WTC11 (cell line): ENCODE data around the gene SETD1B. TPM values are rescaled to one million over a fixed set of nuclear protein-coding genes. Genes with fewer than 3 reads are reported as not detected.

Source experiments
- ATAC-seq: fragments of 200-7000 bp; cut with Tn5 transposase; 2 replicates; pipeline ENCODE4 v1.10.0; 2021; ENCODE audit warnings: mild to moderate bottlenecking, moderate library complexity
- CTCF ChIA-PET: fragments of 300-600 bp; sonication (Branson Sonifier 250); formaldehyde crosslinking; loops from one replicate; lab custom pipeline; 2021; ENCODE audit warnings: antibody characterized with exemption; lab: Charles Lee
- POLR2A ChIA-PET: fragments of 350-600 bp; sonication (Branson Sonifier 250); formaldehyde crosslinking; loops from one replicate; lab custom pipeline; 2021; ENCODE audit warnings: antibody characterized with exemption; lab: Charles Lee
- DNase-seq: peaks from one replicate; pipeline ENCODE4 v3.0.0; 2021; ENCODE audit warnings: low spot score
- H3K27ac Mint-ChIP-seq: 2 replicates; pipeline ENCODE4 v1.8.0; 2021; ENCODE audit warnings: mixed read lengths
- H3K27me3 Mint-ChIP-seq: 2 replicates; pipeline ENCODE4 v1.8.0; 2021; ENCODE audit warnings: low read depth, mild to moderate bottlenecking, moderate library complexity, mixed read lengths
- H3K36me3 Mint-ChIP-seq: 2 replicates; pipeline ENCODE4 v1.8.0; 2021; ENCODE audit warnings: mixed read lengths
- H3K4me1 Mint-ChIP-seq: 2 replicates; pipeline ENCODE4 v1.8.0; 2022; ENCODE audit warnings: mixed read lengths
- H3K4me3 Mint-ChIP-seq: 2 replicates; pipeline ENCODE4 v1.8.0; 2021; ENCODE audit warnings: mild to moderate bottlenecking, moderate library complexity, mixed read lengths
- H3K9me3 Mint-ChIP-seq: 2 replicates; pipeline ENCODE4 v1.8.0; 2021; ENCODE audit warnings: mixed read lengths
- ATF1 ChIP-seq: sonication (generic); formaldehyde crosslinking; IDR thresholded peaks from 2 replicates; pipeline ENCODE4 v1.8.1; 2023; ENCODE audit warnings: mild to moderate bottlenecking, moderate library complexity, missing genetic modification reagents
- CREB1 ChIP-seq: sonication (generic); formaldehyde crosslinking; IDR thresholded peaks from 2 replicates; pipeline ENCODE4 v1.8.0; 2023; ENCODE audit warnings: mild to moderate bottlenecking, missing genetic modification reagents
- E2F1 ChIP-seq: sonication (generic); formaldehyde crosslinking; IDR thresholded peaks from 2 replicates; pipeline ENCODE4 v1.8.0; 2022; ENCODE audit warnings: mild to moderate bottlenecking, missing genetic modification reagents
- E2F4 ChIP-seq: sonication (generic); formaldehyde crosslinking; IDR thresholded peaks from 2 replicates; pipeline ENCODE4 v1.8.1; 2022; ENCODE audit warnings: low read depth, mild to moderate bottlenecking, moderate library complexity, missing genetic modification reagents, borderline replicate concordance
- ESRRA ChIP-seq: sonication (generic); formaldehyde crosslinking; IDR thresholded peaks from 2 replicates; pipeline ENCODE4 v1.8.1; 2022; ENCODE audit warnings: mild to moderate bottlenecking, missing genetic modification reagents, borderline replicate concordance
- ETV6 ChIP-seq: sonication (generic); formaldehyde crosslinking; IDR thresholded peaks from 2 replicates; pipeline ENCODE4 v1.8.1; 2022; ENCODE audit warnings: mild to moderate bottlenecking, missing genetic modification reagents
- GABPB1 ChIP-seq: sonication (generic); formaldehyde crosslinking; IDR thresholded peaks from 2 replicates; pipeline ENCODE4 v1.8.1; 2023; ENCODE audit warnings: mild to moderate bottlenecking, missing genetic modification reagents
- GRHL2 ChIP-seq: fragments of 250-450 bp; sonication (Bioruptor Pico); IDR thresholded peaks from 2 replicates; pipeline ENCODE4 v1.8.0; 2022; ENCODE audit warnings: mild to moderate bottlenecking, moderate library complexity; ENCODE audit not compliant: insufficient replicate concordance, severe bottlenecking
- JUN ChIP-seq: sonication (generic); formaldehyde crosslinking; IDR thresholded peaks from 2 replicates; pipeline ENCODE4 v1.8.0; 2023; ENCODE audit warnings: mild to moderate bottlenecking, missing genetic modification reagents
- MXD4 ChIP-seq: fragments of 250-450 bp; sonication (Bioruptor Pico); IDR thresholded peaks from 2 replicates; pipeline ENCODE4 v1.8.0; 2021; ENCODE audit warnings: mild to moderate bottlenecking, moderate library complexity, borderline replicate concordance
- NFATC4 ChIP-seq: fragments of 250-450 bp; sonication (Bioruptor Pico); IDR thresholded peaks from 2 replicates; pipeline ENCODE4 v1.9.0; 2021; ENCODE audit warnings: mild to moderate bottlenecking
- NFE2L1 ChIP-seq: sonication (generic); formaldehyde crosslinking; IDR thresholded peaks from 2 replicates; pipeline ENCODE4 v1.8.1; 2023; ENCODE audit warnings: missing genetic modification reagents
- PRDM15 ChIP-seq: sonication (generic); formaldehyde crosslinking; IDR thresholded peaks from 2 replicates; pipeline ENCODE4 v1.8.0; 2022; ENCODE audit warnings: missing genetic modification reagents
- PRRX2 ChIP-seq: fragments of 250-450 bp; sonication (Bioruptor Pico); IDR thresholded peaks from 2 replicates; pipeline ENCODE4 v1.8.0; 2021; ENCODE audit warnings: mild to moderate bottlenecking
- RORB ChIP-seq: fragments of 250-450 bp; sonication (Bioruptor Pico); IDR thresholded peaks from 2 replicates; pipeline ENCODE4 v1.9.0; 2021; ENCODE audit warnings: mild to moderate bottlenecking
- TEAD1 ChIP-seq: sonication (generic); formaldehyde crosslinking; IDR thresholded peaks from 2 replicates; pipeline ENCODE4 v1.8.0; 2022; ENCODE audit warnings: mild to moderate bottlenecking, missing genetic modification reagents
- ZNF263 ChIP-seq: sonication (generic); formaldehyde crosslinking; IDR thresholded peaks from 2 replicates; pipeline ENCODE4 v1.8.1; 2022; ENCODE audit warnings: low read depth, mild to moderate bottlenecking, moderate library complexity, missing genetic modification reagents
- ZNF317 ChIP-seq: sonication (generic); formaldehyde crosslinking; IDR thresholded peaks from 2 replicates; pipeline ENCODE4 v1.8.1; 2023; ENCODE audit warnings: low read depth, mild to moderate bottlenecking, moderate library complexity, missing genetic modification reagents, borderline replicate concordance
- ZNF671 ChIP-seq: fragments of 250-450 bp; sonication (Bioruptor Pico); IDR thresholded peaks from 2 replicates; pipeline ENCODE4 v1.8.0; 2021; ENCODE audit warnings: mild to moderate bottlenecking
- total RNA-seq: library from RNA; stranded (reverse); gene quantifications from 3 replicates; pipeline ENCODE4 v1.2.3, GENCODE V29; 2021
- TF ChIP-seq, protein P1 (sequence below): sonication (generic); formaldehyde crosslinking; IDR thresholded peaks from 2 replicates; pipeline ENCODE4 v1.8.1; 2022; ENCODE audit warnings: low read depth, missing genetic modification reagents, borderline replicate concordance
- TF ChIP-seq, protein P2 (sequence below): sonication (generic); formaldehyde crosslinking; conservative IDR thresholded peaks from 2 replicates; pipeline ENCODE4 v1.8.1; 2023; ENCODE audit warnings: mild to moderate bottlenecking, low read depth, missing genetic modification reagents, moderate library complexity
- TF ChIP-seq, protein P3 (sequence below): fragments of 250-450 bp; sonication (Bioruptor Pico); IDR thresholded peaks from 2 replicates; pipeline ENCODE4 v1.9.0; 2021; ENCODE audit warnings: mild to moderate bottlenecking, borderline replicate concordance

Gene SETD1B
- total RNA-seq, 1 experiment from 2014 or later: 19.5 TPM

- TF ChIP-seq E2F4 (no peak), RORB (CRISPR knock-in tag) (no peak), PRDM15 (CRISPR knock-in tag) (no peak), NFATC4 (no peak), ETV6 (CRISPR knock-in tag) (no peak), JUN (CRISPR knock-in tag) (no peak), CREB1 (CRISPR knock-in tag) (no peak), GRHL2 (CRISPR knock-in tag) (no peak), GABPB1 (CRISPR knock-in tag) (no peak), NFE2L1 (CRISPR knock-in tag) (no peak), ZNF671 (CRISPR knock-in tag) (no peak), TEAD1 (CRISPR knock-in tag) (no peak)
- TF ChIP-seq, protein P1, sequence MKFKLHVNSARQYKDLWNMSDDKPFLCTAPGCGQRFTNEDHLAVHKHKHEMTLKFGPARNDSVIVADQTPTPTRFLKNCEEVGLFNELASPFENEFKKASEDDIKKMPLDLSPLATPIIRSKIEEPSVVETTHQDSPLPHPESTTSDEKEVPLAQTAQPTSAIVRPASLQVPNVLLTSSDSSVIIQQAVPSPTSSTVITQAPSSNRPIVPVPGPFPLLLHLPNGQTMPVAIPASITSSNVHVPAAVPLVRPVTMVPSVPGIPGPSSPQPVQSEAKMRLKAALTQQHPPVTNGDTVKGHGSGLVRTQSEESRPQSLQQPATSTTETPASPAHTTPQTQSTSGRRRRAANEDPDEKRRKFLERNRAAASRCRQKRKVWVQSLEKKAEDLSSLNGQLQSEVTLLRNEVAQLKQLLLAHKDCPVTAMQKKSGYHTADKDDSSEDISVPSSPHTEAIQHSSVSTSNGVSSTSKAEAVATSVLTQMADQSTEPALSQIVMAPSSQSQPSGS (CRISPR knock-in tag): no peak
- TF ChIP-seq, protein P2, sequence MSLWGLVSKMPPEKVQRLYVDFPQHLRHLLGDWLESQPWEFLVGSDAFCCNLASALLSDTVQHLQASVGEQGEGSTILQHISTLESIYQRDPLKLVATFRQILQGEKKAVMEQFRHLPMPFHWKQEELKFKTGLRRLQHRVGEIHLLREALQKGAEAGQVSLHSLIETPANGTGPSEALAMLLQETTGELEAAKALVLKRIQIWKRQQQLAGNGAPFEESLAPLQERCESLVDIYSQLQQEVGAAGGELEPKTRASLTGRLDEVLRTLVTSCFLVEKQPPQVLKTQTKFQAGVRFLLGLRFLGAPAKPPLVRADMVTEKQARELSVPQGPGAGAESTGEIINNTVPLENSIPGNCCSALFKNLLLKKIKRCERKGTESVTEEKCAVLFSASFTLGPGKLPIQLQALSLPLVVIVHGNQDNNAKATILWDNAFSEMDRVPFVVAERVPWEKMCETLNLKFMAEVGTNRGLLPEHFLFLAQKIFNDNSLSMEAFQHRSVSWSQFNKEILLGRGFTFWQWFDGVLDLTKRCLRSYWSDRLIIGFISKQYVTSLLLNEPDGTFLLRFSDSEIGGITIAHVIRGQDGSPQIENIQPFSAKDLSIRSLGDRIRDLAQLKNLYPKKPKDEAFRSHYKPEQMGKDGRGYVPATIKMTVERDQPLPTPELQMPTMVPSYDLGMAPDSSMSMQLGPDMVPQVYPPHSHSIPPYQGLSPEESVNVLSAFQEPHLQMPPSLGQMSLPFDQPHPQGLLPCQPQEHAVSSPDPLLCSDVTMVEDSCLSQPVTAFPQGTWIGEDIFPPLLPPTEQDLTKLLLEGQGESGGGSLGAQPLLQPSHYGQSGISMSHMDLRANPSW (CRISPR knock-in tag): no peak
These were observed 9.4 kb downstream of the SETD1B start (continued) for GRCh38 chr12:121812921-121813896.

- Mint-ChIP-seq H3K4me1 (peaks cover 23% of the 10 kb centered on the region), H3K4me3 (peak overlapping the region; percentile 87; the same call in 1 of the 2 replicates), H3K9me3 (no peaks in the 10 kb centered on the region), H3K27me3 (no peaks in the 10 kb centered on the region), H3K27ac (no peak overlapping the region), H3K36me3 (peaks cover 21% of the 10 kb centered on the region)
- POLR2A ChIA-PET: no interaction called here
- no peak for DNase-seq
- CTCF ChIA-PET: no interaction called here
- ATAC-seq: no peak
- TF ChIP-seq ESRRA (CRISPR knock-in tag) (no peak), MXD4 (CRISPR knock-in tag) (no peak), ZNF317 (CRISPR knock-in tag) (no peak), ATF1 (CRISPR knock-in tag) (no peak), NFATC4 (no peak), ZNF263 (CRISPR knock-in tag) (no peak), E2F1 (CRISPR knock-in tag) (no peak), PRRX2 (CRISPR knock-in tag) (no peak)
- TF ChIP-seq, protein P3, sequence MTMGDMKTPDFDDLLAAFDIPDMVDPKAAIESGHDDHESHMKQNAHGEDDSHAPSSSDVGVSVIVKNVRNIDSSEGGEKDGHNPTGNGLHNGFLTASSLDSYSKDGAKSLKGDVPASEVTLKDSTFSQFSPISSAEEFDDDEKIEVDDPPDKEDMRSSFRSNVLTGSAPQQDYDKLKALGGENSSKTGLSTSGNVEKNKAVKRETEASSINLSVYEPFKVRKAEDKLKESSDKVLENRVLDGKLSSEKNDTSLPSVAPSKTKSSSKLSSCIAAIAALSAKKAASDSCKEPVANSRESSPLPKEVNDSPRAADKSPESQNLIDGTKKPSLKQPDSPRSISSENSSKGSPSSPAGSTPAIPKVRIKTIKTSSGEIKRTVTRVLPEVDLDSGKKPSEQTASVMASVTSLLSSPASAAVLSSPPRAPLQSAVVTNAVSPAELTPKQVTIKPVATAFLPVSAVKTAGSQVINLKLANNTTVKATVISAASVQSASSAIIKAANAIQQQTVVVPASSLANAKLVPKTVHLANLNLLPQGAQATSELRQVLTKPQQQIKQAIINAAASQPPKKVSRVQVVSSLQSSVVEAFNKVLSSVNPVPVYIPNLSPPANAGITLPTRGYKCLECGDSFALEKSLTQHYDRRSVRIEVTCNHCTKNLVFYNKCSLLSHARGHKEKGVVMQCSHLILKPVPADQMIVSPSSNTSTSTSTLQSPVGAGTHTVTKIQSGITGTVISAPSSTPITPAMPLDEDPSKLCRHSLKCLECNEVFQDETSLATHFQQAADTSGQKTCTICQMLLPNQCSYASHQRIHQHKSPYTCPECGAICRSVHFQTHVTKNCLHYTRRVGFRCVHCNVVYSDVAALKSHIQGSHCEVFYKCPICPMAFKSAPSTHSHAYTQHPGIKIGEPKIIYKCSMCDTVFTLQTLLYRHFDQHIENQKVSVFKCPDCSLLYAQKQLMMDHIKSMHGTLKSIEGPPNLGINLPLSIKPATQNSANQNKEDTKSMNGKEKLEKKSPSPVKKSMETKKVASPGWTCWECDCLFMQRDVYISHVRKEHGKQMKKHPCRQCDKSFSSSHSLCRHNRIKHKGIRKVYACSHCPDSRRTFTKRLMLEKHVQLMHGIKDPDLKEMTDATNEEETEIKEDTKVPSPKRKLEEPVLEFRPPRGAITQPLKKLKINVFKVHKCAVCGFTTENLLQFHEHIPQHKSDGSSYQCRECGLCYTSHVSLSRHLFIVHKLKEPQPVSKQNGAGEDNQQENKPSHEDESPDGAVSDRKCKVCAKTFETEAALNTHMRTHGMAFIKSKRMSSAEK (CRISPR knock-in tag): no peak
These were observed 10.1 kb downstream of the SETD1B start for GRCh38 chr12:121813951-121814350.
